Cardiac muscle cell (in vitro differentiated cells and primary cell): Measurements from ENCODE around the gene HYAL4. TPM values are rescaled to one million over a fixed set of nuclear protein-coding genes. Genes with fewer than 3 reads are reported as not detected.
A peak's percentile ranks its signal among the peaks of the same experiment; 100 is the strongest.

ENCODE experiments used
- DNase-seq, 2 donors: peaks; one replicate each; pipeline versions ENCODE4 v3.0.0 to v3.0.0-alpha.2; 2010 to 2017; ENCODE audit warnings: low read depth in 1 of 2, low spot score in 1 of 2
- H3K27ac ChIP-seq: fragments of 200-600 bp; sonication (generic); 2 replicates; pipeline ENCODE4 v1.5.1; 2016
- H3K27me3 ChIP-seq: fragments of 200-600 bp; sonication (generic); 2 replicates; pipeline ENCODE4 v1.6.0; 2016; ENCODE audit warnings: control low read depth
- H3K36me3 ChIP-seq: fragments of 200-600 bp; sonication (generic); 2 replicates; pipeline ENCODE4 v1.5.1; 2016; ENCODE audit warnings: control low read depth
- H3K4me1 ChIP-seq: fragments of 200-600 bp; sonication (generic); 2 replicates; pipeline ENCODE4 v1.8.1; 2017; ENCODE audit warnings: low read depth, mild to moderate bottlenecking, mixed run types
- H3K4me3 ChIP-seq: fragments of 200-600 bp; sonication (generic); 2 replicates; pipeline ENCODE4 v1.5.1; 2016; ENCODE audit warnings: mild to moderate bottlenecking
- H3K9me3 ChIP-seq: fragments of 200-600 bp; sonication (generic); 2 replicates; pipeline ENCODE4 v1.5.1; 2017; ENCODE audit warnings: low read depth, mild to moderate bottlenecking, control low read depth
- CTCF ChIP-seq: IDR thresholded peaks from 2 replicates; pipeline ENCODE4 v1.5.1; 2012; ENCODE audit warnings: low read depth, mild to moderate bottlenecking, low read length
- polyA plus RNA-seq: library from polyadenylated mRNA; unstranded; fragments of >200 nt; fragmentation: Nextera tagmentation; extraction: Ambion mirVana; gene quantifications from 2 replicates; pipeline ENCODE4 v1.2.1, GENCODE V29; 2016
- total RNA-seq: library from RNA; depleted of rRNA; stranded (reverse); fragments of >200 nt; gene quantifications from 2 replicates; pipeline ENCODE4 v1.2.3, GENCODE V29; 2016

Gene HYAL4
- total and polyA plus RNA-seq, 2 experiments from 2014 or later, result not detected

GRCh38 chr7:123860848-123861247 lies 15.9 kb downstream of the HYAL4 start:
- Histone ChIP-seq H3K36me3 (no peaks in the 10 kb centered on the region), H3K9me3 (no peaks in the 10 kb centered on the region), H3K27me3 (no peaks in the 10 kb centered on the region), H3K4me1 (peaks cover 16% of the 10 kb centered on the region), H3K4me3 (no peak overlapping the region), H3K27ac (no peak overlapping the region)
- DNase-seq, result no peak
- no peak for TF ChIP-seq CTCF

GRCh38 chr7:123862775-123863174 lies 17.8 kb downstream of the HYAL4 start:
- Histone ChIP-seq H3K36me3 (no peaks in the 10 kb centered on the region), H3K27me3 (no peaks in the 10 kb centered on the region), H3K27ac (no peak overlapping the region), H3K4me1 (peaks cover 16% of the 10 kb centered on the region), H3K9me3 (no peaks in the 10 kb centered on the region), H3K4me3 (no peak overlapping the region)
- no peak for TF ChIP-seq CTCF
- no peak for DNase-seq

DNA sequence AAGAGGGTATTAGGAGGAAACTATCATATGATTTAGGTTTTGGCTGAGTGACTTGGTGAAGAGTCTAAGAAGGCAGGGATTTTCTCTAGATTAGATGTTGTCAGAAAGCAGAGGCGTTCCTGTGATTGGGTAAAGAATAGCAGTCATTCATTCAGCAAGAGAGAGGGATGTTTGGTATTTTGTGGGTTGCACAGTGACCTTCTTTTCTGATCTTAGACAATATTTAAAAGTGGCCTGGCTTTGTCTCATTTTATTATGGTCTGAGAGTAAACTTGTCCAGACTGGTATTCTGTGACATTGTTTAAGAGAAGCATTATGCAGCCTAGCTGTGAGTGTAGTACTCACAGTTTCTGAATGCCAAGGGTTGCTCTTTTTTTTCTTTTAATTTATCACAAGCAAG lies 18.5 kb downstream of the HYAL4 start:
- Histone ChIP-seq H3K9me3 (no peaks in the 10 kb centered on the region), H3K27me3 (no peaks in the 10 kb centered on the region), H3K36me3 (no peaks in the 10 kb centered on the region), H3K27ac (no peak overlapping the region), H3K4me1 (peaks cover 16% of the 10 kb centered on the region), H3K4me3 (no peak overlapping the region)
- no peak for TF ChIP-seq CTCF
- no peak for DNase-seq

DNA sequence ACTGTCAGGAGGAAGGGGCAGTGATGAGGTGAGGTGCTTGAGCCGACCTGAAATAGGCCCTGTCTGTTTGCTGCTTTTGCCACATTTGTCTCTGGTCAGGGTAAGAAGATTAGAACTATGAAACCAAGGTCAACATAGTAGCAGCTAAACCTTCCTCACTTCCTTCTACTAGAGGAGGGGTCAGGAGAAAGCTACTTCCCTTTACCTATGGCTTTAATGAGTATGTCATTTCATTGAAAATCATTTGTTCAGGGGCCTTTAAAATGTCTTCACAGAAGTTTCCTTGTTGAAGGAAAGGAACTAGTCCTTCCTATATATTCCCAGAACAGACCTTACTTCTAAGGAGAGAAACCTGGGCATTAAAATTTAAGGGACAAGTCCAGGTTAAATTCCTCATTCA lies 19.0 kb downstream of the HYAL4 start:
- Histone ChIP-seq H3K27ac (no peak overlapping the region), H3K4me3 (no peak overlapping the region)
- no peak for TF ChIP-seq CTCF

GRCh38 chr7:123864436-123864835 lies 19.5 kb downstream of the HYAL4 start:
- no peak overlapping the region for H3K4me3 ChIP-seq
- H3K27ac ChIP-seq, result no peak overlapping the region
- H3K4me1 ChIP-seq, result peaks cover 16% of the 10 kb centered on the region
- no peak for TF ChIP-seq CTCF
- no peaks in the 10 kb centered on the region for H3K27me3 ChIP-seq
- peak in 1 of 2 donors; percentile 20 for DNase-seq
- H3K9me3 ChIP-seq, result no peaks in the 10 kb centered on the region
- H3K36me3 ChIP-seq, result no peaks in the 10 kb centered on the region

More for the DNA sequence above, 19.0 kb downstream of the HYAL4 start:
- H3K27me3 ChIP-seq, result no peaks in the 10 kb centered on the region
- DNase-seq, result no peak
- H3K36me3 ChIP-seq, result no peaks in the 10 kb centered on the region
- H3K9me3 ChIP-seq, result no peaks in the 10 kb centered on the region
- H3K4me1 ChIP-seq, result peaks cover 16% of the 10 kb centered on the region

- no peak for DNase-seq
- Histone ChIP-seq H3K36me3 (no peaks in the 10 kb centered on the region), H3K9me3 (no peaks in the 10 kb centered on the region), H3K27me3 (no peaks in the 10 kb centered on the region), H3K4me3 (no peak overlapping the region), H3K4me1 (peaks cover 16% of the 10 kb centered on the region), H3K27ac (no peak overlapping the region)
- TF ChIP-seq CTCF, result no peak
Observed at GRCh38 chr7:123864966-123865365, 20.0 kb downstream of the HYAL4 start.
